GM18508 (cell line): ENCODE measurements around the gene RRP12.
"Not testable (repeated sequence)": the region's sequence is repeated elsewhere in the genome, so short reads cannot be mapped to it uniquely, and the experiment has no call there.

Source experiments
- ATAC-seq: cut with Tn5 transposase; IDR thresholded peaks from one replicate; pipeline ENCODE4 v1.9.1; 2021; ENCODE audit warnings: moderate number of reproducible peaks; ENCODE audit not compliant: insufficient read depth, unreplicated experiment

Gene RRP12

DNA sequence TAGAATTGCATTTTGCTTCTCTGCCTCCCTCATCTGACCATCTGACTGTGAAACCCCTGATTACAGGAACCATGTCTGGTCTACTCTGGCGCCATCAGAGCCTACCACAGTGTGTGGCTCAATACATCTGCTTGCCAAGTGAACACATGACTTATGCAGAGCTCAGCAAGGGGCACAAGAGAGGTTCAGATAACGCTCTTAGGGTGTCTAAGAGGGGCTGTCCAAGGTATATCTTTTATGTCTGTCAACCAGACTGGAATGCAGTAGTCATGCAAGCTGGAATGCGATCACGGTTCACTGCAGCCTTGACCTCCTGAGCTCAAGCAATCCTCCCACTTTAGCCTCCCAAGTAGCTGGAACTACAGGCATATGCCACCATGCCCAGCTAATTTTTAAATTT, 10.3 kb upstream of the RRP12 start:
- ATAC-seq = no peak

DNA sequence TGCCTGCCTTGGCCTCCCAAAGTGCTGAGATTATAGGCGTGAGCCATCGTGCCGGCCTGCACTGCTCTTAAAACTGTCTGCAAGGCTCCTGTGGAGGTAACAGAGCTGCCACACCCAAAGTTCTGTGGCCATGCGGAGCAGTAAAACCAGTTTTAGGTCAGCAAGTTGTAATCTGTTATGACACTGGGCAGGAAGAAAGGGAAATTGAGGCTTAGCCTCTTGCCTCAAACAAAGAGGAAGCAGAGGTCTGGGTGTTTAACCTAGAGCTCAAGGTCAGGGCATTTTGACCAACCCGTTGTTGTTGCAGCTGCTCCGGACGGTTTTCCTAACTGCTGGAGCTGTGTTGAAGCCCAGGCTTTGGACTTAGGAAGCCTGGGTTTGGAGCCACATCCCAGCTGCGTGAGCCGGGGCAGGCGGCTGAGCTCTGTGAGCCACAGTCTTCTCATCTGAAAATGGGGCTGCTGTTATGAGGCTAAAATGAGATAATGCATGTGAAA, 7.4 kb upstream of the RRP12 start:
- no peak for ATAC-seq

DNA sequence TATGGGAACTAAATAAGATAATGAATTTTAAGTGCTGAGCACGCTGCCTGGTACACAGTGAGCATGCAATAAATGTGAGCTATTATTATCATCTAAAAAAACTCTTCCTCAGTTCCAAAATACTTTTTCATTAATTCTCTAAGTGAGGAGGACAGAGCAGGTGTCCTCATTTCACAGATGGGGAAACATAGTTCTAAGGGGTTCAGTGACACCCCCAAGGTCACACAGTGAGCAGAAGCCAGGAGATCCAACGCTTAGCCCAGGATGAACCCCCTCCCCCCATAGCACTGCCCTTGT, 6.8 kb upstream of the RRP12 start:
- no peak for ATAC-seq

DNA sequence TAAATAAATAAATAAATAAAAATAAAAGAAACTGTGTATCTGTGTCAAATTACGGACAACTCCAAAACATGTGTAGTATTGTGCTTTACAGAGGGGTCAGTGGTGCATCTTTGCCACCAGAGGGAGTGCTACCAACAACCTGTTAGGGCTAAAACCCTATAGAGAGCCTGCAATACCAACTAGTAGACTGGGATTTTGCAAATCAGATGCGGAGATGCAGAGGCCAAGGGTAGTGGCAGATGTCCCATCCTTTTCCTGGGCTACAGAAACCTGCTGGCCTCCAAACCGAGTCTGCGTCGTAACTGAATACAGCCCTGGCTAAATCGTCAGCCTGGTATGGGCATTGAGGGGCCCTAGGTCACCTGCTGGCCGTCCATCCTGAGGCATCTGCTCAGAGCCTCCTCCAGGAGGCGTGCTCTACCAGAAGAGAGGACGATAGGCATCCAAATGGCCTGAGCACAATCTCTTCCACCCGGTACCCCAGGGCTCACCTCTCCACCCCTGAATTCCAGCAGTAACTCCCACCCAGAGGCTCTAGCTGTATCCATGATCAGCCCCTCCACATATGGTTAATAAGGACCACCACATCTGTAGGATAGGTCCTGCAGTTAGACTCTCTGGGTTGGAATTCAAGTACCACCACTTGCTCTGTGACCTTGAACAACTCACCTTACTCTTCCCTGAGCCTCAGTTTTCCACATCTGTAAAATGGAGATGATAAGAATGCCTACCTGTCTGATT, 6.2 kb upstream of the RRP12 start:
- peak; percentile 72 for ATAC-seq

DNA sequence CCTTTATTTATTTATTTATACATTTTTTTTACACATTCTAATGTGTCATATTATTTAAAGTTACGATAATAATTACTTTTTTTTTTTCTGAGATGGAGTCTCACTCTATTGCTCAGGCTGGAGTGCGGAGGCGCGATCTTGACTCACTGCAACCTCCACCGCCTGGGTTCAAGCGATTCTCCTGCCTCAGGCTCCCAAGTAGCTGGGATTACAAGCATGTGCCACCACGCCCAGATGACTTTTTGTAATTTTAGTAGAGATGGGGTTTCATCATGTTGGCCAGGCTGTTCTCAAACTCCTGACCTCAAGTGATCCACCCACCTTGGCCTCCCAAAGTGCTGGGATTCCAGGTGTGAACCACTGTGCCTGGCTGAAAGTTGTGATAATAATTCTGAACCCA, 5.3 kb upstream of the RRP12 start:
- not testable (repeated sequence) for ATAC-seq

DNA sequence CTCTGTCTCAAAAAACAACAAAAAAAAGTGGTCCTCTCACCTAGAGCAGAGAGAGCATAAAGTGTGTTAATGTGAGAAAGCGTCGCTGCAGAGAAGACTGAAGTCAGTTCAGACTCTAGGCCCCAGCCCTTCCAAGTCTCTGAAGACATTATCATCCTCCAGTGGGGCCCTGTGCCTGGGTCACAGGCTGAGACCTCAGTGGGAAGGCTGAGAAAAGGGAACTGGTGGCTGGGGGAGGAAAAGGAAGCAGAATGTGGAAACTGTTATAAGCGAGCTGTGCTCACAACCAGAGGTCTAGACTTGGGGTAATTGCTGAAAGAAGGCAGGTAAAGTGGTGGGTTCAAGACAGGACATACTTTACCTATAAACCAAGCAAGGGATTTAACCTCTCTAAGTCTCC, 4.9 kb upstream of the RRP12 start:
- no peak for ATAC-seq

DNA sequence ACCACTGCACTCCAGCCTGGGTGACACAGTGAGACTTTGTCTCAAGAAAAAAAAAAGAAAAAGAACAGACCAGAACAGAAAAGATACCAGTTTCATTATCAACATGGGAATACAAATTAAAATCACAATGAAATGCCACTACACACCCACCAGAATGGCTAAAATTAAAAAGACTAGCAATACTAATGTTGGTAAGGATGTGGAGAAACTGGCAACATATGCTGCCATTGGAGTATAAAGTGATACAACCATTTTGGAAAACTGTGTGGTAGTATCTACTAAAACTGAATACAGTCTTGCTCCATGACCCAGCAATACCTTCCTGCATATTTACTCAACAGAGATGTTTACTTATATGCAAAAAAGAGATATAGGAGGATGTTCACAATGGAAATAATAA, 2.9 kb upstream of the RRP12 start:
- ATAC-seq = no peak

DNA sequence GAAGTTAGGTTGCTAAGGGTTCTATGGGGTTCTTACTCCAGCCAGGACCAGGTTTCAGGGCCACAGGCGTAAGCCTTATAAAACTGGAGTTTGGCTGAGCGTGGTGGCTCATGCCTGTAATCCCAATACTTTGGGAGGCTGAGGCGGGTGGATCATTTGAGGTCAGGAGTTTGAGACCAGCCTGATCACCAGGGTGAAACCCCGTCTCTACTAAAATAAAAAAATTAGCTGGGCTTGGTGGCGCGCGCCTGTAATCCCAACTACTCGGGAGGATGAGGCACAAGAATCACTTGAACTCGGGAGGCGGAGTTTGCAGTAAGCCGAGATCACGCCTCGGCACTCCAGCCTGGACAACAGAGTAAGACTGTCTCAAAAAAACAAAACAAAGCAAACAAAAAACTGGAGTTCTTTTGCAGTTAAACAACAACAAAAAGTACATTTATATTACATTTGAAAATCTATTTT, 347 bp upstream of the RRP12 start:
- no peak for ATAC-seq

DNA sequence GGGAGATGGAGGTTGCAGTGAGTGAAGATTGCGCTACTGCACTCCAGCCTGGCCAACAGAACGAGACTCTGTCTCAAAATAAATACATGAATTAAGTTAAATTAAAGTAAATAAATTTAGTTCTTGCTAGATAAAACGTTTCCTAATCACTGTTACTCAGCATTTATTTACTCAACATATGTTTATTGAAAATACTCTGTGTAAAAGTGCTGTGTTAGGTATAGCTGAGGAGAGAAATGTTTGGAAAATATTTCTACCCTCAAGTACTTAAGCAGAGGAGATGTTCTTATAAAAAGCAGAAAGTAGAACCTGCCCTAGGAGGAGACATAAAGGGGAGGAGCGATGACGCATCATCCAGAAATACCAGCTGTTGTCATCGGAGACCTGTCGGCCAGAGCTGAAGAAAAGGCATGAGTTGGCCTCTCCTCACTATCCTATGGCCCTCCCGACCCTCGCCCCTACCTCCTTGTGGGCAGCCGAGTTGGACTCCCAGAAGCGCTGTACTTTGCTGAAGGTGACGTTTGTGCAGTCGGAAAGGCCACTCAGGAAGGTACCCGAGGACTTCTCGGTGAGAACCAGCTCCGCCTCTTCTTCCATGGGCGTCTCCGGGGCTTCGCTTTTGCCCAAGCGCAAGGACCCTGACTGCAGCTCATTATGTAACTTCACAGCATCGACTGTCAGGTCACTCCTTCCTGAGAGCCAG, 1.1 kb downstream of the RRP12 start:
- no peak for ATAC-seq

DNA sequence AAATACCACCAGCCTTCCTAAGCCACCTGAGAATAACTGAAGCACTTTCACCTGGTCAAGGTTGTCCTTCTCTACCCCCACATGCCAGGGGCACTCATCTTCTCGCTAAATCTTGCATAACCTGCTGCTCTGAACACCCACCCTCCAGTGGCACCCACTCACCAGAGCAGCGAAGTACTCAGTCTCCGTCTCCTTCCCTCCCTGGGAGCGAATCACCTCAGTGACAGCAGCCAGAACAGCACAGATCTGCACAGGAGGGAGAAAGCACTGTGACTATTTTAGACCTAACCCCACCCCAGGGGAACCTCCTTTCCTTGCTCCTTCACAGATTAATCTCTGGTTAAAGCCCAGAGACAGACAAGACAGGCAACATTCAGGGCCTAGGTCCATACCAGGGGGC, 5.1 kb downstream of the RRP12 start:
- ATAC-seq = no peak

DNA sequence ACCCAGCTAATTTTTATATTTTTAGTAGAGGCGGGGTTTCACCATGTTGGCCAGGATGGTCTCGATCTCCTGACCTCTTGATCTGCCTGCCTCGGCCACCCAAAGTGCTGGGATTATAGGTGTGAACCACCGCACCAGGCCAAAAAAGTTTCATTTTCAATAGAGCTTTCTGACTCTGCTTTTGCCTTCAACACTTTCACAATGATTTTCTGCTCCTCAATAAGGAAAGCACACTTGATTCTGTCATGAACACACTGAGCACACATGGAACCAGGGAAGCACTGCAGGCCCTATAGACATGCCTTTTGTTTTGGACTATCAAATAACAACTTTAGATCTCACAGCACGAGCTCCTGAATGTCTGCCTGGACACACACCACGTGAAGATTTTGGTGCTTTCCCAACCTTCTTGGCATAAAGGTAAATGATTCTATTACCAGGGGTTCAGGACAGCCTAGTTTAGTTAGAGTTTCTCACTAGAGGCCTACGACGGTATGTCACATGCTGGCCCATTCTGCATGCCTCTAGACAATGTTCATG, 8.0 kb downstream of the RRP12 start:
- ATAC-seq = no peak

DNA sequence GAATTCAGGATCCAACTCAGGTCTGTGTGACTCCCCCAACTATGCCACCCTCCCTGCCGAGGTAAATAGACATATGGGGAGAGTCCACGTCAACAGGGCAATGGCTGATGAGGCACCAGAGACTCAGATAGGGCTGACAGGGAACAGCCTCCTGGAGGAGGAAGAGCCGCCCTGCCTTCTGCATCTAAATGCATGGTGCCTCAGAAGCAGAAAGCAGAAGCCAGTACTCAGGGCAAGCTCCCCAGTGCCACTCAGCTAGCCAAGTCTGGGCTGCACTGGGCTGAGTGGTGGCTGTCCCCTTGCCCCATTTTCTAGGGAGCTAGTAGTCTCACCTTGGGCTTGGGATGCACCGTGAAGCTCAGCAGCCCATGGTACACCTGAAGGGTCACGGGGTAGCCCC, 11.0 kb downstream of the RRP12 start:
- ATAC-seq = no peak

DNA sequence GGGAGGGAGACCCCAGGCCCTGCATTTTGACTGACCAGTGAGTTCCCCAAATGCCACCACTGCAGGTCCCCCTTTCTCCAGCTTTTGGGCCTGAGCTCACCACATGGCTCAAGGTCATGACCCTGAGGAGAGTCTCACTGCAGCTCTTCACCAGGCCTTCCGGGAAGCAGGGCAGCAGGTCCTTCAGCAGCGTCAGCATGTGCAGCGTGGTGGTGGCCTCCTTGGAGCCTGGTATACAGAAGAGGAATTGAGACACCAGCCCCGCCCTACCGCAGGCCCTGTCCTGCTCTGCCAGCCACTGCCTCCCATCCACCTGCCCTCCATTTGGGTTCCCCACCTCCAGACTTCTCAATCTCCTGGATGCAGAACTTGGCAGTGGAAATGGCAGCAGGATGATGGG, 13.0 kb downstream of the RRP12 start:
- ATAC-seq = no peak

DNA sequence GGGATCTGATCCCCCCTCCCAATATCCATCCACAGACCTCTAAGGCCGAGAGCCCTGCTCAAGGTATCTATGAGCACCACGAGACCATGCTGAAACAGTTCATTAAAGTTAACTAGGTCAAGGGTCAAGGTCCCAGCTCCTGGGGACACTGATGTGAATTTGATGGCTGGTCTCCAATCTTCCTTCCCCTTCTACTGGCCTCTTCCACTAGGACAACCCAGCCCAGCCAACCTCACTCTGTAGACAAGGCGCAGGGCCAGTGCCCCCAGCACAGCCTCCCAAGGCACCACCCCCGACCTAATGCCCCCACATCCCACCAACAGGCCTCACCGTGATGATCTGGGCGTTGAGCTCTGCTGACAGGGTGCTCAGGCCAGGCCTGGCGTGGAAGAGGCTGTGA, 15.6 kb downstream of the RRP12 start:
- ATAC-seq = no peak

DNA sequence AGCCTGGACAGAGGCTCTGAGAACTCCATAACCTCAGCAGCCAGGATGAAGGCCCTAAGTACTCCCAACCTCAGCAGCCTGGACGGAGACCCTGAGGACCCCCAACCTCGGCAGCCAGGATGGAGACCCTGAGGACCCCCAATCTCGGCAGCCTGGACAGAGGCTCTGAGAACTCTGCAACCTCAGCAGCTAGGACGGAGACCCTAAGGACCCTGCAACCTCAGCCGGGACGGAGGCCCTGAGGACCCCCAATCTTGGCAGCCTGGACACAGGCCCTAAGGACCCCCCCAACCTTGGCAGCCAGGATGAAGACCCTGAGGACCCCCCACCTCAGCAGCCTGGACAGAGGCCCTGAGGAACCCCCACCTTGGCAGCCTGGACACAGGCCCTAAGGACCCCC, 16.5 kb downstream of the RRP12 start:
- ATAC-seq = no peak

DNA sequence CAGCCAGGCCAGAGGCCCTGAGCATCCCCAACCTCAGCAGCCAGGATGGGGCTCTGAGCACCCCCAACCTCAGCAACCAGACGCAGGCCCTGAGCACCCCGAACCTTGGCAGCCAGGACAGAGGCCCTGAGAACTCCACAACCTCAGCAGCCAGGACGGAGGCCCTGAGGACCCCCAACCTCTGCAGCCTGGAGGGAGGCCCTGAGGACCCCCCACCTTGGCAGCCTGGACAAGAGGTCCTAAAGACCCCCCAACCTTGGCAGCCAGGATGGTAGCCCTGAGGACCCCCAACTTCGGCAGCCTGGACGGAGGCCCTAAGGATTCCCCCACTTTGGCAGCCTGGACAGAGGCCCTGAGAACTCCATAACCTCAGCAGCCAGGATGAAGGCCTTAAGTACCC, 17.0 kb downstream of the RRP12 start:
- ATAC-seq = no peak

DNA sequence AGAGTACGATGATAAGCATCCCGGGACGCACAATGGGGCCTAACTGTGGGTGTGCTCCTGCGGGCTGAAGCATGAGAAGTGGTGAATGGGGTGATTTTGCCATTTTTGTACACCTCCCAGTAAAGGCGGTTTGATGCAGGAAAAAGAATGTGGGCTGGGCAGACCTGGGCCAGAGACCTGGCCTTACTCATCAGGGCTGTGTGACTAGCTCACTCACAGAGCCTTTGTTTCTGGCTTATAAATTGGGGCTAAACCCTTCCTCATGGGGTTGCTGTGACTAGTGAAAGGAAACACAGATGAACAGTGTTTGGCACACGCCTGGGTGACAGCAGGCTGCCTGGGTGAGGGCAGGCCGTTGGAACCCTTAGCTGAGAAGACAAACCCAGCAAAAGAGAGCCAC, 18.0 kb downstream of the RRP12 start:
- ATAC-seq = no peak

DNA sequence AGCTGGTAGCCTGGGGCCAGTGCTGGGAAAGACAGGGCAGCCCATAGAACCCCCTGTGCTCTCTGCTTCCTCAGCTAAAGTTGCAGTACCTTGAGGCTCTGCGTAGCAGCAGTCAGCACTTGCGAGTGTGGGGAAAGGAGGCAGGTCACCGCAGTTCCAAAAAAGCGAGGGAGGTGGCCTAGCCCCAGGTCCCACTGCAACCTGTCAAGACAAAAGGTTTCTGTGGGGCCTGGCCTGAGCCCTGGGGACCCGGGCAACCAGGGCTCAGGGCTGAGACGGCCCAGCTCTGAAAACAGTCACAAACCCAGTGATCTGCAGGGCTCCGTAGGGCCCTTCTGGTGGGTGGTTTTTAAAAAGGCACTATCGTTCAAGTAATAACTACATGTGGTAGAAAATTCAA, 19.5 kb downstream of the RRP12 start:
- ATAC-seq = no peak

DNA sequence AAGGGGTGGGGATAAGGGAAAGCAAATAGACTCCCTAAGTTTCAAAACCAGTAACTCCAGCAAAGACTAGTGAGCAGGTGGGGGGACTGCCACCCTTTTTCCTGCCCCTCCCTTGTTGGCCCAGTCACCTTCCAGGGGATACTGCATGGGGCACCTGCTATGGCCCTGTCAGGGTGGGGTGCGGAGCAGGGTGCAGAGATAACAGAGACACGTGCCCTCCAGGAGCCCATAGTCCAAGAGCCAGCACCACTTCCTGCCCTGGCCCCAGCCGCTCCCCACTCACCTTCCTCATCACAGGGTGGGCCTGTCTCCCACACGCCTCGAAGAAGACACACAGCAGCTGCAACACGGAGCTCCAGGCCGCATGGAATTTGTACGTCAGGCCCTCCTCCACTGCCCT, 20.6 kb downstream of the RRP12 start:
- ATAC-seq = no peak

DNA sequence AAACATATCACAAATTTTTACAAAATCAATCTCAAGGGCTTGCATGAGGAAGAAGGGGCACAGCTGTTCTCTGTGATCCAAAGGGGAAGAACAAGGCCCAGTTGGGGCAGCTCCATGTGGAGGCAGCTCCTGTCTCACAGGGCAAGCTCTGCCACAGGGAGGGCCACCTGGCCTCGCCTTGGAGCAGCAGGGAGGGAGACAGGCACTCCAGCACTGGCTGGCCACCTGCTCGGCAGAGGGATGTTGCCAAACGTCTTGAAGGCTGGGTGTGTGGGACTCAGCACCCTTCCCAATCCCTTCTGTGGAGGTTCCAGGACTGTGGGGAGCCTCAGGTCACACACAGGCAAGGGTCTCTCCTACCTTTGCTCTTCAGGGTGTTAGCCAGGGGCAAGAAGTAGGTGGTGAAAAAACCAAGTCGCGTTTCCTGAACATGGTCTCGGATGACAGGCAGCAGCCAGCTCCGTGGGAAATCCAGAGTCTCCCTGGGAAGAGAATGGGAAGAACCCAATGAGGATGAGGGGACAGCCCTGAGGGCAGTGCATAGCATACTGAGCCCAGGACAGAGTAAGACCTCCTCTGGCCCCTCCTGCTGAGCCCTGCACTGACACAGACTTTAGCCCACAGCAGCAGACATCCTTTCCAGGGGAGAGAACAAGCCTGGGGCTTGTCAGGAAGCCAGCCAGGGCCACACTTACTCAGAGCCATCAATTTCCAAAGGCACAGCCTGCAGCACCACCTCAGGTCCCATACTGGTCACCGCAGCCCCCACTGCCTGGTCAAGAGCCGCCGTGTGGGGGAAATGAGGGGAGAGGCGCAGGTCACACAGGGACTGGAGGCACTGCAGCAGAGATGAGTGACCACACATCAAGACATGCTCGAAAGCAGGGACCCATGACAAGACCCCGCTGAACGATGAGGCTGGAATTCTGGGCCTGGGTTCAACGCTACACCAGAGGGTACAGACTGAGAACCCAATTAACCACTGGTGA, 21.9 kb downstream of the RRP12 start:
- ATAC-seq = no peak

DNA sequence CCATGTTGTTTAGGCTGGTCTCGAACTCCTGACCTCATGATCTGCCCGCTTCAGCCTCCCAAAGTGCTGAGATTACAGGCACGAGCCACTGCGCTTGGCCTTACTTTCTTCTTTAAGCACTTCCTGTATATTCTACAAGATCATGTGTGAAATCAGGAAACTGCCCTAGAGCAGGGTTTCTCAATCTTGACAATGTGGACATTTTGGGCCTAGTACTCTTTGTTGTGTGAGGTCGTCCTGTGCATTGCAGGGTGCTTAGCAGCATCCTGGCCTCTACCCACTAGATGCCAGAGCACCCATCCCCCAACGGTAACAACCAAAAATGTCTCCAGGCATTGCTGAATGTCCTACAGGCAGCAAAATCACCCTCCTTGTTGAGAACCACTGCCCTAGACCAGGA, 24.7 kb downstream of the RRP12 start:
- ATAC-seq = no peak
